Neural cell (in vitro differentiated cells): Measurements from ENCODE around the gene SLC30A7. TPM values are rescaled to one million over a fixed set of nuclear protein-coding genes. Genes with fewer than 3 reads are reported as not detected.

ENCODE experiments used
- H2AFZ ChIP-seq: fragments of 200-600, 300-800 bp; sonication (generic), shearing (Covaris generic); 2 replicates; pipeline ENCODE4 v1.6.0; 2014; ENCODE audit warnings: low read depth, mild to moderate bottlenecking, antibody characterized with exemption, low read length, moderate library complexity
- H3F3A ChIP-seq: fragments of 200-600 bp; shearing (Covaris generic); 2 replicates; pipeline ENCODE4 v1.6.1; 2016; ENCODE audit warnings: mild to moderate bottlenecking, moderate library complexity, mixed read lengths, antibody characterized with exemption, low read length; ENCODE audit not compliant: insufficient read depth, poor library complexity, severe bottlenecking
- H3K27ac ChIP-seq: fragments of 200-600, 300-800 bp; sonication (generic), shearing (Covaris generic); 2 replicates; pipeline ENCODE4 v1.5.1; 2014; ENCODE audit warnings: mild to moderate bottlenecking, low read length, moderate library complexity
- H3K27me3 ChIP-seq: fragments of 300-800, 200-600 bp; sonication (generic), shearing (Covaris generic); 2 replicates; pipeline ENCODE4 v1.6.0; 2014; ENCODE audit warnings: mild to moderate bottlenecking, low read depth, low read length, moderate library complexity; ENCODE audit not compliant: insufficient read depth
- H3K36me3 ChIP-seq: fragments of 300-800, 200-600 bp; sonication (generic), shearing (Covaris generic); 2 replicates; pipeline ENCODE4 v1.5.1; 2014; ENCODE audit warnings: mild to moderate bottlenecking, antibody characterized with exemption, low read length, moderate library complexity; ENCODE audit not compliant: insufficient read depth
- H3K4me2 ChIP-seq: fragments of 300-800, 200-600 bp; sonication (generic), shearing (Covaris generic); 2 replicates; pipeline ENCODE4 v1.6.0; 2014; ENCODE audit warnings: mild to moderate bottlenecking, low read length
- H3K4me3 ChIP-seq: fragments of 300-800, 200-600 bp; sonication (generic), shearing (Covaris generic); 2 replicates; pipeline ENCODE4 v1.5.1; 2014; ENCODE audit warnings: mild to moderate bottlenecking, low read length, moderate library complexity
- H3K79me2 ChIP-seq: fragments of 200-600 bp; shearing (Covaris generic); replicated peaks from 2 replicates; pipeline ENCODE4 v1.6.0; 2014; ENCODE audit warnings: mild to moderate bottlenecking, low read length, moderate library complexity; ENCODE audit not compliant: insufficient read depth
- H3K9ac ChIP-seq: fragments of 300-800, 200-600 bp; sonication (generic), shearing (Covaris generic); 2 replicates; pipeline ENCODE4 v1.6.1; 2016; ENCODE audit warnings: mild to moderate bottlenecking, low read length, mixed read lengths
- H3K9me2 ChIP-seq: fragments of 200-600 bp; shearing (Covaris generic); 2 replicates; pipeline ENCODE4 v1.6.1; 2016; ENCODE audit warnings: mild to moderate bottlenecking, low read length, mixed read lengths; ENCODE audit not compliant: insufficient read depth
- H3K9me3 ChIP-seq: fragments of 200-600, 300-800 bp; sonication (generic), shearing (Covaris generic); 2 replicates; pipeline ENCODE4 v1.6.1; 2016; ENCODE audit warnings: mild to moderate bottlenecking, mixed run types, low read length, moderate library complexity, mixed read lengths
- H4K20me1 ChIP-seq: fragments of 200-600 bp; shearing (Covaris generic); 2 replicates; pipeline ENCODE4 v1.6.1; 2016; ENCODE audit warnings: mild to moderate bottlenecking, mixed run types; ENCODE audit not compliant: insufficient read depth
- EP300 ChIP-seq: fragments of 450-650 bp; conservative IDR thresholded peaks from 2 replicates; pipeline ENCODE4 v1.6.1; 2014; ENCODE audit warnings: antibody characterized with exemption, mild to moderate bottlenecking, moderate library complexity; ENCODE audit not compliant: poor library complexity, severe bottlenecking
- EZH2 ChIP-seq: fragments of 200-600, 300-800 bp; shearing (Covaris generic), sonication (generic); IDR thresholded peaks from 2 replicates; pipeline ENCODE4 v1.6.1; 2014; ENCODE audit warnings: antibody characterized with exemption, low read length, borderline replicate concordance, mild to moderate bottlenecking; ENCODE audit not compliant: insufficient read depth, poor library complexity, severe bottlenecking
- MXI1 ChIP-seq: fragments of 450-650 bp; conservative IDR thresholded peaks from 2 replicates; pipeline ENCODE4 v1.6.1; 2014; ENCODE audit warnings: antibody characterized with exemption, mild to moderate bottlenecking; ENCODE audit not compliant: poor library complexity, severe bottlenecking
- POLR2AphosphoS5 ChIP-seq: IDR thresholded peaks from 2 replicates; pipeline ENCODE4 v1.6.1; 2012
- RAD21 ChIP-seq: fragments of 450-650 bp; conservative IDR thresholded peaks from 2 replicates; pipeline ENCODE4 v1.6.1; 2014; ENCODE audit warnings: antibody characterized with exemption, mild to moderate bottlenecking, moderate library complexity
- REST ChIP-seq: IDR thresholded peaks from 2 replicates; pipeline ENCODE4 v1.6.1; 2012; ENCODE audit warnings: borderline replicate concordance
- SMC3 ChIP-seq: fragments of 450-650 bp; conservative IDR thresholded peaks from 2 replicates; pipeline ENCODE4 v1.6.1; 2014; ENCODE audit warnings: antibody characterized with exemption, mild to moderate bottlenecking, moderate library complexity; ENCODE audit not compliant: poor library complexity
- TAF1 ChIP-seq: IDR thresholded peaks from 2 replicates; pipeline ENCODE4 v1.6.1; 2012; ENCODE audit warnings: low read depth
- polyA plus RNA-seq: library from polyadenylated mRNA; depleted of rRNA; stranded (reverse); fragments of >200 nt; gene quantifications from 2 replicates; pipeline ENCODE4 v1.2.3, GENCODE V29; 2014
- TF ChIP-seq, protein P1 (sequence below): fragments of 450-650 bp; IDR thresholded peaks from 2 replicates; pipeline ENCODE4 v1.5.1; 2014; ENCODE audit warnings: antibody characterized with exemption, mild to moderate bottlenecking, moderate library complexity; ENCODE audit not compliant: poor library complexity, severe bottlenecking

SLC30A7 gene
- polyA plus RNA-seq, 1 donor from 2014 or later, result 19.8 TPM

DNA sequence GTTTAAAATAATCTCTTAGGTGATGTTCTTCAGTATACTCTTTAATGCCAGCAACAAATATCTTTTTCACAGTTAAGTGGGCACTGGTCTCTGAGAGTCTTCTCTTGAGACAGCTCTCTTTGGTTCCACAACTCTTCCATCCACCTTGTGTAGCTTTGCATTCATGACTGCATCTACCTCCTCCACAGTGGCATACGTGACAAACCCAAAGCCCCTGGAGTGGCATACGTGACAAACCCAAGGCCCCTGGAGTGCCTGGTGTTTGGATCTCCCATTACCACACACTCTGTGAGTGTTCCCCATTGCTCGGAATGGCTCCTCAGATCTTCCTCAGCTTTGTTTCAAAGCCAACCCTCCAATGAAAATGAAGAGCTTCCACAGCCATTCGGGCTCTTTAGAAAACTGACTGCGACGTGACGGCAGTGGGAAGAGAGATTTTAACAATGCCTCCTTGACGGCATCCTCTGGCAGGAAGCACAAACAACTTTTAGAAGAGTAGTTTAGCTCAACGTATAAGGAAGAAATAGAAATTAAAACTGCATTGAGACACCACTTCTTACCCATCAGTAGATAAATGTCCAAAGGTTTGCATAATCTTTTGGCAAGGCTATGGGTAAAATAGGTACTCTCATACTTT is 45.8 kb downstream of the SLC30A7 start:
- H3F3A ChIP-seq, result no peaks in the 10 kb centered on the region
- H3K79me2 ChIP-seq, result no peaks in the 10 kb centered on the region
- H3K27me3 ChIP-seq, result no peaks in the 10 kb centered on the region
- no peak overlapping the region for H3K4me3 ChIP-seq
- H3K9ac ChIP-seq, result no peak overlapping the region
- no peaks in the 10 kb centered on the region for H4K20me1 ChIP-seq
- no peak overlapping the region for H3K4me2 ChIP-seq
- H3K9me3 ChIP-seq, result no peaks in the 10 kb centered on the region
- H3K36me3 ChIP-seq, result peaks cover 11% of the 10 kb centered on the region
- H3K27ac ChIP-seq, result no peak overlapping the region
- H3K9me2 ChIP-seq, result no peaks in the 10 kb centered on the region
- no peak overlapping the region for H2AFZ ChIP-seq
- no peak for TF ChIP-seq REST
- TF ChIP-seq MXI1, result no peak
- no peak for TF ChIP-seq TAF1
- no peak for TF ChIP-seq SMC3
- no peak for TF ChIP-seq RAD21
- TF ChIP-seq EP300, result no peak
- TF ChIP-seq, protein P1, sequence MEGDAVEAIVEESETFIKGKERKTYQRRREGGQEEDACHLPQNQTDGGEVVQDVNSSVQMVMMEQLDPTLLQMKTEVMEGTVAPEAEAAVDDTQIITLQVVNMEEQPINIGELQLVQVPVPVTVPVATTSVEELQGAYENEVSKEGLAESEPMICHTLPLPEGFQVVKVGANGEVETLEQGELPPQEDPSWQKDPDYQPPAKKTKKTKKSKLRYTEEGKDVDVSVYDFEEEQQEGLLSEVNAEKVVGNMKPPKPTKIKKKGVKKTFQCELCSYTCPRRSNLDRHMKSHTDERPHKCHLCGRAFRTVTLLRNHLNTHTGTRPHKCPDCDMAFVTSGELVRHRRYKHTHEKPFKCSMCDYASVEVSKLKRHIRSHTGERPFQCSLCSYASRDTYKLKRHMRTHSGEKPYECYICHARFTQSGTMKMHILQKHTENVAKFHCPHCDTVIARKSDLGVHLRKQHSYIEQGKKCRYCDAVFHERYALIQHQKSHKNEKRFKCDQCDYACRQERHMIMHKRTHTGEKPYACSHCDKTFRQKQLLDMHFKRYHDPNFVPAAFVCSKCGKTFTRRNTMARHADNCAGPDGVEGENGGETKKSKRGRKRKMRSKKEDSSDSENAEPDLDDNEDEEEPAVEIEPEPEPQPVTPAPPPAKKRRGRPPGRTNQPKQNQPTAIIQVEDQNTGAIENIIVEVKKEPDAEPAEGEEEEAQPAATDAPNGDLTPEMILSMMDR, result no peak
- no peak for TF ChIP-seq EZH2
- no peak for TF ChIP-seq POLR2AphosphoS5

GRCh38 chr1:100942304-100943046 is 46.6 kb downstream of the SLC30A7 start:
- no peak overlapping the region for H2AFZ ChIP-seq
- H3K9me2 ChIP-seq, result no peaks in the 10 kb centered on the region
- no peaks in the 10 kb centered on the region for H3K27me3 ChIP-seq
- H3K9me3 ChIP-seq, result no peaks in the 10 kb centered on the region
- no peaks in the 10 kb centered on the region for H4K20me1 ChIP-seq
- no peaks in the 10 kb centered on the region for H3K79me2 ChIP-seq
- no peak overlapping the region for H3K9ac ChIP-seq
- H3K36me3 ChIP-seq, result peaks cover 11% of the 10 kb centered on the region
- TF ChIP-seq, protein P1, result no peak
- TF ChIP-seq TAF1 (no peak), EP300 (no peak), RAD21 (no peak), REST (no peak), MXI1 (no peak), POLR2AphosphoS5 (no peak), EZH2 (no peak), SMC3 (no peak)
- no peak overlapping the region for H3K4me3 ChIP-seq
- no peak overlapping the region for H3K4me2 ChIP-seq
- no peaks in the 10 kb centered on the region for H3F3A ChIP-seq
- H3K27ac ChIP-seq, result no peak overlapping the region
